Measurements from ENCODE around the gene CMTM7.

Gene CMTM7

GRCh38 chr3:32423956-32424557 is 32.4 kb downstream of the CMTM7 start:
- TF ChIP-seq TAF1 (IDR thresholded peaks at IDR 0.05; ENCODE audit: borderline replicate concordance, insufficient read depth, low read length) (no peak), FOXP2 (optimal IDR thresholded peaks at IDR 0.05; ENCODE audit: borderline replicate concordance, extremely low read depth, extremely low read length, insufficient read depth) (no peak), REST (IDR thresholded peaks at IDR 0.05; ENCODE audit: insufficient read depth in 1 of 2, low read depth in 2 of 2, low read length in 2 of 2) (no peak), POLR2AphosphoS5 (IDR thresholded peaks at IDR 0.05; ENCODE audit: low read depth, low read length) (no peak), SIN3A (IDR thresholded peaks at IDR 0.05; ENCODE audit: borderline replicate concordance, insufficient read depth, low read length) (no peak)

- TF ChIP-seq SIN3A (IDR thresholded peaks at IDR 0.05; ENCODE audit: borderline replicate concordance, insufficient read depth, low read length), result no peak
- no peak for TF ChIP-seq FOXP2 (optimal IDR thresholded peaks at IDR 0.05; ENCODE audit: borderline replicate concordance, extremely low read depth, extremely low read length, insufficient read depth)
- TF ChIP-seq TAF1 (IDR thresholded peaks at IDR 0.05; ENCODE audit: borderline replicate concordance, insufficient read depth, low read length), result no peak
- TF ChIP-seq POLR2AphosphoS5 (IDR thresholded peaks at IDR 0.05; ENCODE audit: low read depth, low read length), result no peak
- no peak for TF ChIP-seq REST (IDR thresholded peaks at IDR 0.05; ENCODE audit: insufficient read depth in 1 of 2, low read depth in 2 of 2, low read length in 2 of 2)
Measured at GRCh38 chr3:32424581-32425250, 33.1 kb downstream of the CMTM7 start.

GRCh38 chr3:32428092-32429068 is 36.7 kb downstream of the CMTM7 start:
- TF ChIP-seq SIN3A (IDR thresholded peaks at IDR 0.05; ENCODE audit: borderline replicate concordance, insufficient read depth, low read length) (no peak), TAF1 (IDR thresholded peaks at IDR 0.05; ENCODE audit: borderline replicate concordance, insufficient read depth, low read length) (no peak), REST (IDR thresholded peaks at IDR 0.05; ENCODE audit: insufficient read depth in 1 of 2, low read depth in 2 of 2, low read length in 2 of 2) (no peak), POLR2AphosphoS5 (IDR thresholded peaks at IDR 0.05; ENCODE audit: low read depth, low read length) (no peak)

- no peak for TF ChIP-seq TAF1 (IDR thresholded peaks at IDR 0.05; ENCODE audit: borderline replicate concordance, insufficient read depth, low read length)
Measured at GRCh38 chr3:32430900-32431299, 39.2 kb downstream of the CMTM7 start.

- TF ChIP-seq POLR2AphosphoS5 (IDR thresholded peaks at IDR 0.05; ENCODE audit: low read depth, low read length), result no peak
- no peak for TF ChIP-seq FOXP2 (optimal IDR thresholded peaks at IDR 0.05; ENCODE audit: borderline replicate concordance, extremely low read depth, extremely low read length, insufficient read depth)
- no peak for TF ChIP-seq SIN3A (IDR thresholded peaks at IDR 0.05; ENCODE audit: borderline replicate concordance, insufficient read depth, low read length)
- no peak for TF ChIP-seq TAF1 (IDR thresholded peaks at IDR 0.05; ENCODE audit: borderline replicate concordance, insufficient read depth, low read length)
Measured at GRCh38 chr3:32431481-32431880, 39.8 kb downstream of the CMTM7 start.
